Neural cell (in vitro differentiated cells): ENCODE results near the gene TMEM134. TPM values are rescaled to one million over a fixed set of nuclear protein-coding genes. Genes with fewer than 3 reads are reported as not detected.

Experiments used
- H2AFZ ChIP-seq: fragments of 200-600, 300-800 bp; sonication (generic), shearing (Covaris generic); 2 replicates; pipeline ENCODE4 v1.6.0; 2014; ENCODE audit warnings: low read depth, mild to moderate bottlenecking, antibody characterized with exemption, low read length, moderate library complexity
- H3F3A ChIP-seq: fragments of 200-600 bp; shearing (Covaris generic); 2 replicates; pipeline ENCODE4 v1.6.1; 2016; ENCODE audit warnings: mild to moderate bottlenecking, moderate library complexity, mixed read lengths, antibody characterized with exemption, low read length; ENCODE audit not compliant: insufficient read depth, poor library complexity, severe bottlenecking
- H3K27ac ChIP-seq: fragments of 200-600, 300-800 bp; sonication (generic), shearing (Covaris generic); 2 replicates; pipeline ENCODE4 v1.5.1; 2014; ENCODE audit warnings: mild to moderate bottlenecking, low read length, moderate library complexity
- H3K27me3 ChIP-seq: fragments of 300-800, 200-600 bp; sonication (generic), shearing (Covaris generic); 2 replicates; pipeline ENCODE4 v1.6.0; 2014; ENCODE audit warnings: mild to moderate bottlenecking, low read depth, low read length, moderate library complexity; ENCODE audit not compliant: insufficient read depth
- H3K36me3 ChIP-seq: fragments of 300-800, 200-600 bp; sonication (generic), shearing (Covaris generic); 2 replicates; pipeline ENCODE4 v1.5.1; 2014; ENCODE audit warnings: mild to moderate bottlenecking, antibody characterized with exemption, low read length, moderate library complexity; ENCODE audit not compliant: insufficient read depth
- H3K4me2 ChIP-seq: fragments of 300-800, 200-600 bp; sonication (generic), shearing (Covaris generic); 2 replicates; pipeline ENCODE4 v1.6.0; 2014; ENCODE audit warnings: mild to moderate bottlenecking, low read length
- H3K4me3 ChIP-seq: fragments of 300-800, 200-600 bp; sonication (generic), shearing (Covaris generic); 2 replicates; pipeline ENCODE4 v1.5.1; 2014; ENCODE audit warnings: mild to moderate bottlenecking, low read length, moderate library complexity
- H3K79me2 ChIP-seq: fragments of 200-600 bp; shearing (Covaris generic); replicated peaks from 2 replicates; pipeline ENCODE4 v1.6.0; 2014; ENCODE audit warnings: mild to moderate bottlenecking, low read length, moderate library complexity; ENCODE audit not compliant: insufficient read depth
- H3K9ac ChIP-seq: fragments of 300-800, 200-600 bp; sonication (generic), shearing (Covaris generic); 2 replicates; pipeline ENCODE4 v1.6.1; 2016; ENCODE audit warnings: mild to moderate bottlenecking, low read length, mixed read lengths
- H3K9me2 ChIP-seq: fragments of 200-600 bp; shearing (Covaris generic); 2 replicates; pipeline ENCODE4 v1.6.1; 2016; ENCODE audit warnings: mild to moderate bottlenecking, low read length, mixed read lengths; ENCODE audit not compliant: insufficient read depth
- H3K9me3 ChIP-seq: fragments of 200-600, 300-800 bp; sonication (generic), shearing (Covaris generic); 2 replicates; pipeline ENCODE4 v1.6.1; 2016; ENCODE audit warnings: mild to moderate bottlenecking, mixed run types, low read length, moderate library complexity, mixed read lengths
- H4K20me1 ChIP-seq: fragments of 200-600 bp; shearing (Covaris generic); 2 replicates; pipeline ENCODE4 v1.6.1; 2016; ENCODE audit warnings: mild to moderate bottlenecking, mixed run types; ENCODE audit not compliant: insufficient read depth
- CTCF ChIP-seq: fragments of 450-650 bp; IDR thresholded peaks from 2 replicates; pipeline ENCODE4 v1.5.1; 2014; ENCODE audit warnings: antibody characterized with exemption, mild to moderate bottlenecking, moderate library complexity; ENCODE audit not compliant: poor library complexity, severe bottlenecking
- EP300 ChIP-seq: fragments of 450-650 bp; conservative IDR thresholded peaks from 2 replicates; pipeline ENCODE4 v1.6.1; 2014; ENCODE audit warnings: antibody characterized with exemption, mild to moderate bottlenecking, moderate library complexity; ENCODE audit not compliant: poor library complexity, severe bottlenecking
- EZH2 ChIP-seq: fragments of 200-600, 300-800 bp; shearing (Covaris generic), sonication (generic); IDR thresholded peaks from 2 replicates; pipeline ENCODE4 v1.6.1; 2014; ENCODE audit warnings: antibody characterized with exemption, low read length, borderline replicate concordance, mild to moderate bottlenecking; ENCODE audit not compliant: insufficient read depth, poor library complexity, severe bottlenecking
- MXI1 ChIP-seq: fragments of 450-650 bp; conservative IDR thresholded peaks from 2 replicates; pipeline ENCODE4 v1.6.1; 2014; ENCODE audit warnings: antibody characterized with exemption, mild to moderate bottlenecking; ENCODE audit not compliant: poor library complexity, severe bottlenecking
- POLR2AphosphoS5 ChIP-seq: IDR thresholded peaks from 2 replicates; pipeline ENCODE4 v1.6.1; 2012
- RAD21 ChIP-seq: fragments of 450-650 bp; conservative IDR thresholded peaks from 2 replicates; pipeline ENCODE4 v1.6.1; 2014; ENCODE audit warnings: antibody characterized with exemption, mild to moderate bottlenecking, moderate library complexity
- REST ChIP-seq: IDR thresholded peaks from 2 replicates; pipeline ENCODE4 v1.6.1; 2012; ENCODE audit warnings: borderline replicate concordance
- SMC3 ChIP-seq: fragments of 450-650 bp; conservative IDR thresholded peaks from 2 replicates; pipeline ENCODE4 v1.6.1; 2014; ENCODE audit warnings: antibody characterized with exemption, mild to moderate bottlenecking, moderate library complexity; ENCODE audit not compliant: poor library complexity
- TAF1 ChIP-seq: IDR thresholded peaks from 2 replicates; pipeline ENCODE4 v1.6.1; 2012; ENCODE audit warnings: low read depth
- polyA minus RNA-seq: library from RNA; depleted of rRNA, polyadenylated mRNA; stranded (reverse); fragments of >200 nt; gene quantifications from 2 replicates; pipeline ENCODE4 v1.2.3, GENCODE V29; 2014
- polyA plus RNA-seq: library from polyadenylated mRNA; depleted of rRNA; stranded (reverse); fragments of >200 nt; gene quantifications from 2 replicates; pipeline ENCODE4 v1.2.3, GENCODE V29; 2014

TMEM134 gene
- 50.3 and 61.9 TPM in 2 replicates for polyA plus RNA-seq
- 17.2 and 17.5 TPM in 2 replicates for polyA minus RNA-seq

GRCh38 chr11:67468759-67469507, at the start of gene TMEM134:
Gene TMEM134 (minus strand): TSS chr11:67469251. CDS start chr11:67469192, 59 bp downstream.
- H3K79me2 ChIP-seq = no peaks in the 10 kb centered on the region
- H3K9ac ChIP-seq = peak within 1 kb of the TSS; percentile 86
- no peaks in the 10 kb centered on the region for H3K27me3 ChIP-seq
- no peaks in the 10 kb centered on the region for H3F3A ChIP-seq
- no peaks in the 10 kb centered on the region for H4K20me1 ChIP-seq
- peak within 1 kb of the TSS; percentile 95 for H3K4me3 ChIP-seq
- no peaks in the 10 kb centered on the region for H3K36me3 ChIP-seq
- H2AFZ ChIP-seq = peak within 1 kb of the TSS; percentile 80
- TF ChIP-seq POLR2AphosphoS5 (peak; percentile 82), REST (no peak), EZH2 (no peak), EP300 (peak; percentile 25), RAD21 (peak; percentile 66), MXI1 (peak; percentile 79), TAF1 (no peak), SMC3 (peak; percentile 77), CTCF (peak; percentile 72)
- no peaks in the 10 kb centered on the region for H3K9me3 ChIP-seq
- peak within 1 kb of the TSS; percentile 68 for H3K27ac ChIP-seq
- no peaks in the 10 kb centered on the region for H3K9me2 ChIP-seq
- H3K4me2 ChIP-seq = peak within 1 kb of the TSS; percentile 94

- H3K9me2 ChIP-seq = no peaks in the 10 kb centered on the region
- H3K27ac ChIP-seq = no peak overlapping the region
- H3K27me3 ChIP-seq = no peaks in the 10 kb centered on the region
- no peaks in the 10 kb centered on the region for H3K79me2 ChIP-seq
- H2AFZ ChIP-seq = no peak overlapping the region
- H3K9ac ChIP-seq = no peak overlapping the region
- H3K4me3 ChIP-seq = no peak overlapping the region
- H3K36me3 ChIP-seq = no peaks in the 10 kb centered on the region
- no peaks in the 10 kb centered on the region for H4K20me1 ChIP-seq
- H3K4me2 ChIP-seq = no peak overlapping the region
- H3F3A ChIP-seq = no peaks in the 10 kb centered on the region
- no peaks in the 10 kb centered on the region for H3K9me3 ChIP-seq
- TF ChIP-seq EZH2 (no peak), CTCF (no peak), RAD21 (no peak), SMC3 (no peak), TAF1 (no peak), REST (no peak), MXI1 (no peak), POLR2AphosphoS5 (no peak), EP300 (no peak)
Measured at GRCh38 chr11:67517784-67518552, 48.9 kb upstream of the TMEM134 start.
